Caco-2 (cell line): ENCODE results near the gene ATP1B1. TPM values are rescaled to one million over a fixed set of nuclear protein-coding genes. Genes with fewer than 3 reads are reported as not detected.

Experiments
- BruUV-seq: library from RNA; stranded (reverse); fragments of 400-500 nt; replicated peaks from 2 replicates; lab custom pipeline; 2021; lab: Mats Ljungman, UMichigan
- CTCF ChIA-PET: fragments of 300-600 bp; sonication (Branson Sonifier 250); formaldehyde crosslinking; loops from one replicate; lab custom pipeline; 2022; ENCODE audit warnings: antibody characterized with exemption; lab: Charles Lee
- POLR2A ChIA-PET: fragments of 300-600 bp; sonication (Branson Sonifier 250); formaldehyde crosslinking; loops from one replicate; lab custom pipeline; 2022; ENCODE audit warnings: antibody characterized with exemption; lab: Charles Lee
- DNase-seq, 2 experiments: peaks; one replicate each; pipeline versions ENCODE4 v3.0.0 to v3.0.0-alpha.2; 2020 to 2022
- H3K27me3 ChIP-seq: replicated peaks from 2 replicates; pipeline ENCODE4 v1.6.0; 2011; ENCODE audit warnings: low read length; ENCODE audit not compliant: control insufficient read depth, insufficient read depth
- H3K36me3 ChIP-seq: 2 replicates; pipeline ENCODE4 v1.5.1; 2011; ENCODE audit warnings: low read length; ENCODE audit not compliant: control insufficient read depth, insufficient read depth
- H3K4me1 ChIP-seq: fragments of 250-450 bp; sonication (Bioruptor Pico); 2 replicates; pipeline ENCODE4 v1.5.1; 2020; ENCODE audit warnings: mild to moderate bottlenecking
- H3K4me3 ChIP-seq: 2 replicates; pipeline ENCODE4 v1.5.1; 2011; ENCODE audit warnings: low read depth, mild to moderate bottlenecking, control low read depth, low read length
- H3K9me3 ChIP-seq: fragments of 250-450 bp; sonication (Bioruptor Pico); 2 replicates; pipeline ENCODE4 v1.5.1; 2020; ENCODE audit warnings: mild to moderate bottlenecking, moderate library complexity
- H3K27ac Mint-ChIP-seq: one replicate; pipeline ENCODE4 v1.8.0; 2022; ENCODE audit warnings: mixed read lengths; ENCODE audit not compliant: unreplicated experiment
- H3K27me3 Mint-ChIP-seq: one replicate; pipeline ENCODE4 v1.8.0; 2022; ENCODE audit warnings: mixed read lengths; ENCODE audit not compliant: insufficient read depth, unreplicated experiment
- H3K36me3 Mint-ChIP-seq: one replicate; pipeline ENCODE4 v1.8.0; 2022; ENCODE audit warnings: mild to moderate bottlenecking, mixed read lengths; ENCODE audit not compliant: insufficient read depth, unreplicated experiment
- H3K4me1 Mint-ChIP-seq: one replicate; pipeline ENCODE4 v1.8.0; 2022; ENCODE audit warnings: low read depth, mixed read lengths; ENCODE audit not compliant: unreplicated experiment
- H3K4me3 Mint-ChIP-seq: one replicate; pipeline ENCODE4 v1.8.0; 2022; ENCODE audit warnings: mild to moderate bottlenecking, moderate library complexity, mixed read lengths; ENCODE audit not compliant: unreplicated experiment
- H3K9me3 Mint-ChIP-seq: one replicate; pipeline ENCODE4 v1.8.0; 2022; ENCODE audit warnings: mixed read lengths; ENCODE audit not compliant: unreplicated experiment
- intact Hi-C: fragments of 100-400 bp; cut with micrococcal nuclease; formaldehyde crosslinking; loops from one replicate; pipeline ENCODE4 v1.10.0; 2022; ENCODE audit not compliant: unreplicated experiment
- total RNA-seq: library from RNA; stranded (reverse); gene quantifications from 2 replicates; pipeline ENCODE4 v1.2.3, GENCODE V29; 2022
- TF ChIP-seq, protein P1 (sequence below), 2 experiments: fragments of 200-600 bp in 1 of 2; IDR thresholded peaks; 1 replicate in 1 of 2; 2 replicates in 1 of 2; pipeline versions ENCODE4 v1.5.1 to v1.8.0; 2011 to 2022; ENCODE audit warnings: antibody characterized with exemption in 1 of 2, control low read depth in 1 of 2, inconsistent platforms in 1 of 2, low read depth in 1 of 2, low read length in 1 of 2, mild to moderate bottlenecking in 1 of 2, moderate library complexity in 1 of 2; ENCODE audit not compliant: insufficient read depth in 1 of 2, severe bottlenecking in 1 of 2, unreplicated experiment in 1 of 2

The ATP1B1 gene
- total RNA-seq, 1 experiment from 2014 or later, result 320 TPM

DNA sequence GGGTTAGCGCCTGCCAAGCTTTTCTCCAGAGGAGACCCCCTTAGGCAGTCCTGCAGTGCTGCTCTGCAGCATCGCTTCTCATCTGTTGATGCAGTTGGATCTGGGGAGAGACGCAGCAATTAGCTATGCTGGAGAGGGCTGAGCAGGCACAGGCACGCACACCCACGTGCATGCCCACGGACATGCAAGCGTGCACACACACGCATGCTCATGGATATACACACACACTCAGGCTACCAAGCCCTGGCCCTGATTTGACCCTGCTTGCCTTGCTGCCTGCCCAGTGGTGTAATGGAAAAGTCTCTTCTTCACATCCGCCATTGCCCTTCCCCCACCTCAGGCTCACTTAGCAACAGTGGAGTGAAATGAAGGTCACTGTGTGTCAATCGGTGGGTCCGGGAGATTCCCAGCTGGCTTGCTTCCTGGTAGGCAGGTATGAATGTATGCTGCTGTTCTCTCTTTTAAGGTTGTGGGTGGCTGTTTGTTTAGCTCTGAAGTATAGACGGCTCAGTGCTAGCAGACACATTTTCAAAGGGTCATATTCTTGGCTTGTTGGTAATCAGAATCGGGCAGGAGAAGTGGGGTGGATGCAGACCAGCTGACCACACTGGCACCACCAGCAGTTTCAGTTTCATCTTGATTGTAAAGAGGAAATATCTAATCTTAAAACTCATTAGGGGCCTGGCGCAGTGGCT is 9.5 kb downstream of the ATP1B1 start:
- intact Hi-C loops, result no loop called here
- ChIA-PET POLR2A (no interaction called here), CTCF (no interaction called here)
- TF ChIP-seq, protein P1, sequence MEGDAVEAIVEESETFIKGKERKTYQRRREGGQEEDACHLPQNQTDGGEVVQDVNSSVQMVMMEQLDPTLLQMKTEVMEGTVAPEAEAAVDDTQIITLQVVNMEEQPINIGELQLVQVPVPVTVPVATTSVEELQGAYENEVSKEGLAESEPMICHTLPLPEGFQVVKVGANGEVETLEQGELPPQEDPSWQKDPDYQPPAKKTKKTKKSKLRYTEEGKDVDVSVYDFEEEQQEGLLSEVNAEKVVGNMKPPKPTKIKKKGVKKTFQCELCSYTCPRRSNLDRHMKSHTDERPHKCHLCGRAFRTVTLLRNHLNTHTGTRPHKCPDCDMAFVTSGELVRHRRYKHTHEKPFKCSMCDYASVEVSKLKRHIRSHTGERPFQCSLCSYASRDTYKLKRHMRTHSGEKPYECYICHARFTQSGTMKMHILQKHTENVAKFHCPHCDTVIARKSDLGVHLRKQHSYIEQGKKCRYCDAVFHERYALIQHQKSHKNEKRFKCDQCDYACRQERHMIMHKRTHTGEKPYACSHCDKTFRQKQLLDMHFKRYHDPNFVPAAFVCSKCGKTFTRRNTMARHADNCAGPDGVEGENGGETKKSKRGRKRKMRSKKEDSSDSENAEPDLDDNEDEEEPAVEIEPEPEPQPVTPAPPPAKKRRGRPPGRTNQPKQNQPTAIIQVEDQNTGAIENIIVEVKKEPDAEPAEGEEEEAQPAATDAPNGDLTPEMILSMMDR (IDR thresholded peaks at IDR 0.05; ENCODE audit: insufficient read depth in 1 of 2, low read depth in 1 of 2, low read length in 1 of 2, severe bottlenecking in 1 of 2, unreplicated experiment in 1 of 2), result no peak
- Histone ChIP-seq H3K4me1 (peaks cover 82% of the 10 kb centered on the region), H3K36me3 (peaks cover 7% of the 10 kb centered on the region), H3K27me3 (no peaks in the 10 kb centered on the region), H3K4me3 (no peak overlapping the region), H3K9me3 (no peaks in the 10 kb centered on the region)
- no peak for DNase-seq
- Mint-ChIP-seq H3K4me1 (peaks cover 63% of the 10 kb centered on the region), H3K36me3 (peaks cover 100% of the 10 kb centered on the region), H3K27me3 (no peaks in the 10 kb centered on the region), H3K27ac (peak overlapping the region; percentile 79), H3K9me3 (no peaks in the 10 kb centered on the region), H3K4me3 (no peak overlapping the region)
- BruUV-seq, result no TSS peak

DNA sequence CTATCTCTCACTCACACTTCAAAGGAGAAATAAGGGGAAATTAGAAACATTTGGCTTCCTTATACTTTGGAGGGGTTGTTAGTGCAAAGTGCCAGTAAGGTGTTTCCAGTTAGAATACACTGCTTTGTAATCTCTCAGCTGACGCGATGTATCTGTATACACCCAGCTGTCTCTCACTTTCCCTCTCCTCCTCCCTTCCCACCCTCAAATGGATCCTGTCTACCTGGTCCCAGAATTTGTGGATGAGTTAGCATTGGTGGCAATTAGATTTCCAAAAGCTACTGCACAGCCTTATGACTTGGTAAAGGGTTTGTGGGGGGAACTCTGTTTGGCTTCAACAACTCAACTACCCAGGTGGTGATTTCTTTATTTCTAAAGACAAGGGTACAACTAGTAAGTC is 10.5 kb downstream of the ATP1B1 start:
- intact Hi-C loops, result no loop called here
- ChIA-PET CTCF (no interaction called here), POLR2A (no interaction called here)
- no peaks in the 10 kb centered on the region for H3K9me3 Mint-ChIP-seq
- TF ChIP-seq, protein P1 (IDR thresholded peaks at IDR 0.05; ENCODE audit: insufficient read depth in 1 of 2, low read depth in 1 of 2, low read length in 1 of 2, severe bottlenecking in 1 of 2, unreplicated experiment in 1 of 2), result no peak
- Histone ChIP-seq H3K4me3 (no peak overlapping the region), H3K36me3 (peaks cover 11% of the 10 kb centered on the region), H3K4me1 (peaks cover 82% of the 10 kb centered on the region), H3K27me3 (no peaks in the 10 kb centered on the region), H3K9me3 (no peaks in the 10 kb centered on the region)
- no TSS peak for BruUV-seq
- H3K4me1 Mint-ChIP-seq, result peaks cover 66% of the 10 kb centered on the region
- H3K36me3 Mint-ChIP-seq, result peaks cover 100% of the 10 kb centered on the region
- no peaks in the 10 kb centered on the region for H3K27me3 Mint-ChIP-seq
- H3K4me3 Mint-ChIP-seq, result peak overlapping the region; percentile 17
- DNase-seq, result no peak
- no peak overlapping the region for H3K27ac Mint-ChIP-seq

DNA sequence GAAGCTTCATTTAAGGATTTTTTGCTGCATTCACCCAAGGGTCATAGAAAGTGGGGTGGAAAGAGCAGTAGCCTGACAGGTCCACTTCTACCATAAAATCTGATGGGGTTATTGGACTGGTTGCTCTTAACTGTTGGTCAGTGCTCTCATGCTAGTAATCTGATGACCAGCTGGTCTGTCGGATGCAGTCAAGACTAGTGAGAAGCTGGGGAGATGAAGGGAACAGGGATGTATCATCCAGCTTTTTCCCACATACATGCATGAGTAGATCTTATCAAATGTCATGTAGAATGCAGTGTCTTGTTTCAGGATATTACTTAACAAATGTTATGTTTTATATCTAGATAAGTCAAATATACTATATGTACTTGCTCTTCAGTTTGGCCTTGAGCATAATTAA is 11.1 kb downstream of the ATP1B1 start:
- peaks cover 100% of the 10 kb centered on the region for H3K36me3 Mint-ChIP-seq
- H3K9me3 Mint-ChIP-seq, result no peaks in the 10 kb centered on the region
- H3K4me3 Mint-ChIP-seq, result peak overlapping the region; percentile 17
- ChIA-PET POLR2A (no interaction called here), CTCF (no interaction called here)
- H3K27me3 Mint-ChIP-seq, result no peaks in the 10 kb centered on the region
- TF ChIP-seq, protein P1 (IDR thresholded peaks at IDR 0.05; ENCODE audit: insufficient read depth in 1 of 2, low read depth in 1 of 2, low read length in 1 of 2, severe bottlenecking in 1 of 2, unreplicated experiment in 1 of 2), result no peak
- DNase-seq, result no peak
- Histone ChIP-seq H3K27me3 (no peaks in the 10 kb centered on the region), H3K4me1 (peaks cover 77% of the 10 kb centered on the region), H3K9me3 (no peaks in the 10 kb centered on the region), H3K36me3 (peaks cover 9% of the 10 kb centered on the region), H3K4me3 (no peak overlapping the region)
- H3K27ac Mint-ChIP-seq, result no peak overlapping the region
- peaks cover 65% of the 10 kb centered on the region for H3K4me1 Mint-ChIP-seq
- intact Hi-C loops, result no loop called here
- BruUV-seq, result no TSS peak
